Frontal cortex (tissue), 4 donors: ENCODE results near the gene RAB28. TPM values are rescaled to one million over a fixed set of nuclear protein-coding genes. Genes with fewer than 3 reads are reported as not detected.

ENCODE experiments used
- DNase-seq, 2 donors: peaks; one replicate each; pipeline ENCODE4 v3.0.0; 2012; ENCODE audit warnings: low spot score in 2 of 2
- FAIRE-seq: peaks from 2 replicates; lab custom pipeline; 2012; peaks lifted over from hg19 to GRCh38; lab: Jason Lieb, UNC
- total RNA-seq: library from RNA; depleted of rRNA; stranded (reverse); fragments of >200 nt; gene quantifications from one replicate; pipeline ENCODE4 v1.2.3, GENCODE V29; 2014
- donor health status: control.
- donor health status: control.
- donor health status: control.

The RAB28 gene
- total RNA-seq, 1 donor from 2014 or later, result 22.4 TPM

DNA sequence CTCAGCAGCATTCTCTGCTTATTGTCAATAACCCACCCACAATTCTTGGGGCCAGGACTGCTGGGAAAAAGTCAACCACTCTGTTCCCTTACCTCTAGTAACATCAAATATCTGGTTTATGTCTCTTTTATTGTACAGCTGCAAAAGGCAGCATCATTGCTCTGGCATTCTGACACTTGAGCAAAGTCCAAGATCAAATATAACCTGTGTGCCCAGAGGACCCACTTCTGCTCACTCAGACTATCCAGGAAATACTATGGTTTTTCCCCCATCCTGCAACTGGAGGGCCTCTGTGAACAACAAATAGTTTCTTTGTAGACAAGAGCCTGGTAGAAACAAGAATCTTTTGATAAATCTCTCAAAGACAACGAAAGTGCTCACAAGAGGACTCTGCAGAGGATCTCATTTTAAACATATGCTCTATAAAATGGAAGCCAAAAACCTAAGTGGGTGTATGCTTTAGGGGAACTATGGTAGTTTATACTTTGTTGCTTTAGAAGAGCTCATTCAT is 154.7 kb downstream of the RAB28 start:
- DNase-seq, result no peak
- no peak for FAIRE-seq

- DNase-seq (no peak), FAIRE-seq (no peak)
These were observed 155.5 kb downstream of the RAB28 start for GRCh38 chr4:13328591-13328990.

- DNase-seq (no peak), FAIRE-seq (no peak)
These were observed 156.1 kb downstream of the RAB28 start for GRCh38 chr4:13327991-13328390.

- FAIRE-seq (no peak), DNase-seq (no peak)
These were observed 158.4 kb downstream of the RAB28 start for GRCh38 chr4:13325744-13326143.

DNA sequence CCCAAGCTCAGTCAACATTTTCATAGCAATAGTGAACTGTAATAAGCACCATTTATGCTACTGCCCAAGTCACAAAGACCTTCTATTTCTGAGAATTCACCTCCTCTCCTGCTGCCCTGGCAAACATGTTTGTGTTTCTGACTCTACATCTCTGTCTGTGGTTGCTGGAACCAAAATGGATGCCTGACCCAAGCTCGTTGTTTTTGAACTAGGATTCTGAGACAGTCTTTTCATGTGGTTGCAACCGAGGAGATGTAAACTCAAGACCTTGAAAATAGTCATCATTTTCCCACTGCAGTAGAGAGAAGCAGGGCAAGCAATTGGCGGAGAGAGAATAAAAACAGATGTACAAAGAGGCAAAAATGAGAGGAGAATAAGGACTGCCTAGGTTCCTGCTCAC is 160.2 kb downstream of the RAB28 start:
- FAIRE-seq (no peak), DNase-seq (no peak)

- DNase-seq, result no peak
- no peak for FAIRE-seq
These were observed 161.4 kb downstream of the RAB28 start for GRCh38 chr4:13322681-13323101.

Other genes with a start within 250 kb of the RAB28 start
- gene NKX3-2, start 60.2 kb upstream of the RAB28 start, total RNA-seq, result not detected
- gene BOD1L1, start 143.4 kb upstream of the RAB28 start, total RNA-seq, result 45.2 TPM